NCI-H526 treated with DMSO at 0.1 percent for 48 hours (cell line): Measurements from ENCODE around the gene PCSK5.
"Not testable (repeated sequence)": the region's sequence is repeated elsewhere in the genome, so short reads cannot be mapped to it uniquely, and the experiment has no call there.

ENCODE experiments used
- DNase-seq: peaks from one replicate; lab custom pipeline; 2025; lab: John Stamatoyannopoulos, UW

Gene PCSK5

GRCh38 chr9:76007935-76008334 lies 117.5 kb downstream of the PCSK5 start:
- DNase-seq: peak; percentile 17

DNA sequence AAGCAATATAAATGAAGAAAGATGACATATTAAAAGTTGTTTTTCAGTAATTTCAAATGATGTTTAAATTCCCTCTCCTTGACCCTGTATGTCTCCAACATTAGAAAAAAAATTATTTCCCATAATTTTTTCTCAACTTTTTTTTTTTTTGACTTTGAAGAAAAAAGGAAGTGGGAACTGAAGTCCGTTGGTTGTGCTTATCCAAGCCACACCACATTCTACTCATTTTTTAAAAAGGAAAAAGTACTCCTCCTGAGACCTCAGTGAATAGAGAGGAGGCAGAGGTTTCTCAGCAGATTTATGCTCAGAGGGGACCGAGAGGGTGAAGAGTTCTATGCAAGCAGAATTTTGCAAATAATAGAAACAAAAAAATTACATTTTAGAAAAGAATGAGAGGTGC lies 123.3 kb downstream of the PCSK5 start:
- DNase-seq: no peak

DNA sequence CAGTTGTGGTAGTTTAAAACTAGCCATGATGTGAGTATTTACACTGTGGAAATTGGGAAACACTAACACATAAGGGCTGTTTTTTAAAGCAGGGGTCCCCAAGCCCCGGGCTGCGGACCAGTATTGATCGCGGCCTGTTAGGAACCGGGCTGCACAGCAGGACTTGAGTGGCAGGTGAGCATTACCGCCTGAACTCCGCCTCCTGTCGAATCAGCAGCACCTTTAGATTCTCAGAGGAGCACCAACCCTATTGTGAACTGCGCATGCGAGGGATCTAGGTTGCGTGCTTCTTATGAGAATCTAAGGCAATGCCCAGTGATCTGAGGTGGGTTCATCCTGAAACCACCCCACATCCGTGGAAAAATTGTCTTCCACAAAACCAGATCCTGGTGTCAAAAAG lies 127.8 kb downstream of the PCSK5 start:
- DNase-seq: no peak

- DNase-seq: no peak
Measured at GRCh38 chr9:76018761-76019160, 128.3 kb downstream of the PCSK5 start.

GRCh38 chr9:76020652-76021051 lies 130.2 kb downstream of the PCSK5 start:
- no peak for DNase-seq

- DNase-seq: no peak
Measured at GRCh38 chr9:76022317-76022716, 131.8 kb downstream of the PCSK5 start.

GRCh38 chr9:76023715-76024195 lies 133.3 kb downstream of the PCSK5 start:
- DNase-seq: no peak

DNA sequence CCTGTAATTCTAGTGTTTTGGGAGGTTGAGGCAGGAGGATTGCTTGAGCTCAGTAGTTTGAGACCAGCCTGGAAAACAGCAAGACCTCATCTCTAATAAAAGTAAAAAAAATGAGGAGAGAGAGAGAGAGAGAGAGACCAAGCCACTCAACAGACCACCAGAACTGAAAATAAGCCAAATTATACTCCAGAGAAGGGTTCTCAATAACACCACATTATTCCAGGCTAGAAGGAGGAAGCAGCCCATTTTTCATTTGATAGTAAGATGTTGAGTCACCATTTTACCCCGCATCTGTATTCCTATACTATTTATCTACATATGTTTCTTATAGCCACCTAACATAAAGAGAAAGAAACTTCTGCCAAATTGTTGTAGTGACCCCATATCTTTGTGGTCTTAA lies 134.8 kb downstream of the PCSK5 start:
- DNase-seq: no peak

DNA sequence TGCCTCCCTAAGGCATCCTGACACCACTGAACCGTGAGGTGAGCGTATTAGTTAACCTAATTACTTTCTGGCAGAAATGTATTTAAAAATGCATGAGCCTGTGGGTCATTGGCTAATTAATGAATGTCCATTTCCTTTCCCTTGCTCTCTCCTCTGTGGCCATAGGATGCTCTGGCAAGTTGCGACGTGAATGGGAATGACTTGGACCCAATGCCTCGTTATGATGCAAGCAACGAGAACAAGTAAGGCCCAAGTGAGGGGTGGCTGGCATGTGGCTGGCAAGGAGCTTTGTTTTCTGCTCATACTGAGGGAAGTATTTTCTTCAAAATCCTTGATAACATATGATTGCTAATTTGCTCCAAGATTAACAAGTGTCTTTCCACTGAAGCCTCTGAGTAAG lies 136.3 kb downstream of the PCSK5 start:
- DNase-seq: no peak

- peak; percentile 63 for DNase-seq
Measured at GRCh38 chr9:76027416-76027815, 136.9 kb downstream of the PCSK5 start.

GRCh38 chr9:76027861-76028260 lies 137.4 kb downstream of the PCSK5 start:
- DNase-seq: no peak

DNA sequence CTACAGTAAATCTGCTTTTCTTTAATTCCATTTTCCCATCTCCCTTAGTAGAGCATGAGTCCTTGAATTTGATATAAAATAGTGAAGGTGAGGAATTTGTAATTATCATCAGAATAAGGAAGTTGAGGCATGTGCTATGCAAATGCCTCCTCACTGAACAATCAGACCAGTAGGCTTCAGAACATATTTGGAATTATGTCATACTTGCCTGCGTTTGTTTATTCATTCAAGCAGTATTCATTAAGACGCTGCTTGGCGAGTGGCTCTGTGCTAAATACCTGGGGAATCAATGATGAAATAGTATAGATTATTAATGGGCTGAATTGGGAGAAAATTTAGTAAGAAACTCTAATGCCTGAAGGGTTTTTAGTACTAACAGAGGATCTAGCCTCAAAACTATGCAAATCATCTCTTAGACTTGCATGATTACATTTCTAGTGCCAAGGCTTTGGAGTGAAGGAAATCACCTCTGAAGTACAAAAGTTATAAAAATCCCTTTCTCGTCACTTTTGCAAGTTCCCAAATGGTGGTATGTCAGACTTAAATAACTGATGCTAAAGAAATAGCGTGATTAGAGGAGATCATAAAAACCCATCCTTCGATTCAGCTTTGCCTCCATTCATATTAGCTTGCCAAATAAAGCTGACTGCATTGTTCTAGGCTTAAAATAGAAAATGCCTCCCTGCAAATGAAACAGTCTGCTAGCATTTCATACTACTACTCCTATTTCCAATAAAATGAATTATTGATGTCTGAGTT lies 141.7 kb downstream of the PCSK5 start:
- DNase-seq: peak; percentile 59

DNA sequence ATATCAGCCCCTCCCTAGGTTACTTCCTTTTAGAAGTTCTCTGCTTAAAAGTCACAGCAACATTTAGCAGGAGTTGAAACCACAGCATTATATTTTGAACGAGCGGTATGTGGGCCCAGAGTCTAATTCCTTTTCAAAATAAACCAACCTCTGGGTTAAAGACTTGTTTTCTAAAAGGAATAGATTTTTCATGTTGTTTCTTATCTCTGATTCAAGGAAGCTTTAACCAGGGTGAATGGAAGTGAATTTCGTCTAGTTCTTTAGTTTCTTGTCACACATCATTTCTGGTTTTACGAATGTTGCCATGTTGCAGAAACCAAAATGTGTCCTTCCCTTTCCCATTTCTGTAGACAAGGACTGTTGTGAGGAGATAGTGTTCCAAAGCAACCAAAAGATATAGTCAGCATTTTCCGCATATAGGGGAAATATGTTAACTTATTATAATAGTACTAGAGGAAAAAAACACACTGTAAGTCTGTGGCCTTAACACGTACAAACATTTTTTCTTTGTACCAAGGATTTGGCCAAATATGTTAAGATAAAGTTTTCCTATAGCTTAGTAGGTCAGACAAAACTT lies 142.4 kb downstream of the PCSK5 start:
- DNase-seq: no peak

DNA sequence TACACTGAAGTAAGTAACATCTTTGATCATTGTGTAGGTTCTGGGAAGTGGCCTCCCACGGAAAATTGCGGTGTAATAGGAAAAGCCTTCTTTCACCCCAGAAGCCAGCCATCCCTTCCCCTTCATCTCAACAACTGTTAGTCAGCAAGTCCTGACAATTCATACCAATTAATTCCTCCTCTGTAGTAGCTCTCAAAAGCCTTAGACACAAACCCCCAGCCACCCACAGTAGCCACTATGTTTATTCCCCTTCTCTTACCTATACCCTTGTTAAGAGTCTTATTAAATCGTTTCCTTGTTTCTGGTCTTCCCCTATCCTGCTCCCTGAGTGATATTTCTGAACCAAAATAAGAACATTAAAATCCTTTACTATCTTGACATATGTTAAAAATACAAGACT lies 143.6 kb downstream of the PCSK5 start:
- DNase-seq: no peak

DNA sequence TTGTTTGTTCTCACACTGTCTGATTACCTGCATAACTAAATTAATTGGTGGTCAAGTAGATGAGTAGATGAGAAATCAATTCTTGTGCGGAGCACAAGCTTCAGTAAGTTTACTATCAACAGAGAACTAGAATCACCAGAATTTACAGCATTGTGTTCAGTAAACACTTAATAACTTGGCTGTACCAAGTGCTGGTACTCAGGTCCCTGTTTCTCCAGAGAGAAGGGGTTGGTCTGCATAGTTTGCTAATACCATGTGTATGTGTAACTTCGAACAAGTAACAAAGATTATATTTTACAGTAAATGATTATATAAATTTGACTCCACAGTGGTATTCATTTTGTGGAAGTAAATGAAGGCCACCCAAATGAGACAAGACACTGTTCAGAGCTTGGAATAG lies 146.3 kb downstream of the PCSK5 start:
- DNase-seq: no peak

GRCh38 chr9:76037587-76038225 lies 147.2 kb downstream of the PCSK5 start:
- peak; percentile 94 for DNase-seq

DNA sequence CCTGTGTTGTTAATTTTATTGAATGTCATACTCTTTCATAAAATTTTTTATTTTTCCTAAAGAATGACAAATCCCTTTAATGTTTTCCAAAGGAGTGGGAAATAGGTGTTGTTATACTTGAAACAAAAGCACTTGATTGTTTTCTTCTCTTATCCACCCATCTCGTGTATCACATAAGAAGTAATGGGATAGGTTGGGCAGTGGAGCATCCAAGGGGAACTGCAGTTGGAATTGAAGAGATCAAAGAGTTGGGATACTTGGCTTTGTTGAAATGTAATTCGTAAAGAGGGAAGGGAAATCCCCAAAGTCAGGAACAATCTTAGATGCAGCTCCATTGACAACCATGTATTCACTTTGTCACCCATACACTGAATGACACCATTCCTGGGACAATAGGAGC lies 148.0 kb downstream of the PCSK5 start:
- no peak for DNase-seq

GRCh38 chr9:76044266-76044819 lies 153.9 kb downstream of the PCSK5 start:
- no peak for DNase-seq

- DNase-seq: no peak
Measured at GRCh38 chr9:76045221-76045620, 154.7 kb downstream of the PCSK5 start.

DNA sequence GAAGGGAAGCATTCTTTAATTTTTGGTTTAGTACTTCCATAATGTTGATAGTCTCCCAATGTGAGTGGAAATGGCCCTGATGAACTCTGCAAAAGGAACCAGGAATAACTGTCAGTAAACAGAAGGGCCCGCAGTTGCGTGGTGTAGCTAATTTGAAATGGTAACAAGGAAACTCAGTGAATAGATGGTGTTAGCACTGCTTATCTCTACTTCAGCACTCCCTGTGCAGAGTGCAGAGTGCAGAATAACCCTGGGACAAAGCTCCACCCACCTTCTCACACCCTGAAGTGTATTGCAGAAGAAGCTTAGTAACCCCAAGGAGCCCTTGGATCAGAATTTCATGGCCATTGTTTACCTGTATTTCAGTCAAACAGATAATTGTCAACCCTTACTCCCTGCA lies 158.9 kb downstream of the PCSK5 start:
- peak; percentile 61 for DNase-seq

DNA sequence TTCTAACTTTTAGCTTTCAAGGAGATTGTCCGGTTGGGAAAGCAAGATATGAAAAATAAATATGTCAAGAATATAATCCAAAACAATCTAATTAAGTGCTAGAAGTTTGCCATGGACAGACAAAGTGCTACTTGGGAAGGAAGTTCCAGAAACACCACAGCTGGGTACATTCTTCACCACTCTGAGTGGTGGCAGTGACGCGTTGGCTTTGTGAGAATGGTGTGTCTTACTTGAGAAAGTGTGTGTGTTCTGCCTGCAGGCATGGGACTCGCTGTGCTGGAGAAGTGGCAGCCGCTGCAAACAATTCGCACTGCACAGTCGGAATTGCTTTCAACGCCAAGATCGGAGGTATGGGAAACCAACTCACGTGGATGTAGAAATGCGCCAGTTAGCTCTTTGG lies 177.2 kb downstream of the PCSK5 start:
- no peak for DNase-seq

GRCh38 chr9:76077537-76077936 lies 187.1 kb downstream of the PCSK5 start:
- DNase-seq: no peak

- DNase-seq: not testable (repeated sequence)
Measured at GRCh38 chr9:76081281-76081680, 190.8 kb downstream of the PCSK5 start.
